HG03097 (cell line): ENCODE results near the gene ANKS1A.

Experiments
- ATAC-seq: cut with Tn5 transposase; IDR thresholded peaks from one replicate; pipeline ENCODE4 v1.9.1; 2021; ENCODE audit not compliant: unreplicated experiment, low FRiP score

The ANKS1A gene

GRCh38 chr6:35078896-35079295 is 189.8 kb downstream of the ANKS1A start:
- ATAC-seq: no peak

- no peak for ATAC-seq
These were observed 190.4 kb downstream of the ANKS1A start for GRCh38 chr6:35079311-35080000.

GRCh38 chr6:35080016-35080680 is 191.1 kb downstream of the ANKS1A start:
- ATAC-seq: no peak

GRCh38 chr6:35080821-35081425 is 191.9 kb downstream of the ANKS1A start:
- no peak for ATAC-seq

- no peak for ATAC-seq
These were observed 192.4 kb downstream of the ANKS1A start for GRCh38 chr6:35081426-35081851.

- ATAC-seq: no peak
These were observed 193.1 kb downstream of the ANKS1A start for GRCh38 chr6:35082046-35082732.

GRCh38 chr6:35082733-35083403 is 193.8 kb downstream of the ANKS1A start:
- ATAC-seq: no peak

- ATAC-seq: no peak
These were observed 194.5 kb downstream of the ANKS1A start for GRCh38 chr6:35083507-35083906.

GRCh38 chr6:35084041-35084491 is 195.0 kb downstream of the ANKS1A start:
- no peak for ATAC-seq

GRCh38 chr6:35084511-35085203 is 195.6 kb downstream of the ANKS1A start:
- ATAC-seq: no peak

GRCh38 chr6:35085359-35086281 is 196.6 kb downstream of the ANKS1A start:
- ATAC-seq: no peak

GRCh38 chr6:35086282-35086632 is 197.2 kb downstream of the ANKS1A start:
- ATAC-seq: no peak

- no peak for ATAC-seq
These were observed 197.7 kb downstream of the ANKS1A start for GRCh38 chr6:35086636-35087360.

- ATAC-seq: no peak
These were observed 198.6 kb downstream of the ANKS1A start for GRCh38 chr6:35087361-35088280.

GRCh38 chr6:35088281-35089215 is 199.5 kb downstream of the ANKS1A start:
- ATAC-seq: no peak

- no peak for ATAC-seq
These were observed 200.3 kb downstream of the ANKS1A start for GRCh38 chr6:35089216-35089934.
